DMS153 treated with DMSO at 0.1 percent for 48 hours (cell line): ENCODE results near the gene SLC25A25.
"Not testable (repeated sequence)": the region's sequence is repeated elsewhere in the genome, so short reads cannot be mapped to it uniquely, and the experiment has no call there.

Experiments used
- DNase-seq: peaks from one replicate; lab custom pipeline; 2025; ENCODE audit not compliant: unreplicated experiment; lab: John Stamatoyannopoulos, UW

The SLC25A25 gene

DNA sequence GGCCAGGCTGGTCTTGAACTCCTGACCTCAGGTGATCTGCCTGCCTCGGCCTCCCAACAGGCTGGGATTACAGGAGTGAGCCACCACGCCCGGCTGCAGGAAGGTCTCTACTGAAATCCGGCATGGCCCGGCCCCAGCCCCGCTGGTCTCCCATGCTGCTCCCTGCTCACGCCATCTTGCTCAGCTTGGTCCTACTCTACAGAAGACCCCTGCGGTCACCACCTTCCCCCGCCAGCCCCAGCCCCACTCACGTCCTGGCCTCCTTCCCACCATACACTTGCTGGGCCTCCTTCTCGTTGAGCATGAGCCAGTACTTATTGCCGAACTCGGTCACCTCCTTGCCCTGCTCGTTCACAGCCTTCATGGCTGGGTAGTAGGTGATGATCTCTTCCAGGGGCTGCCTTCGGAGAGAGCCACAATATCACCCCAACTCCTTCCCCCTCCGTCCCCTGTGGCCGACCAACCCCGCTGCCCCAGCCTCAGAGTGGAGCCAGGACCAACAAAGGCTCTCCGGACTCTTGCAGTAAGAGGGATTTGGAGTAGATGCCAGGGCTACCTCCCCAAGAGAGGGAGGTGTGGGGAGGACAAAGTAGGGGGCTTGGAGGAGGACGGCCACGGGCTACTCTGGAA is 55.5 kb downstream of the SLC25A25 start:
- DNase-seq: no peak

DNA sequence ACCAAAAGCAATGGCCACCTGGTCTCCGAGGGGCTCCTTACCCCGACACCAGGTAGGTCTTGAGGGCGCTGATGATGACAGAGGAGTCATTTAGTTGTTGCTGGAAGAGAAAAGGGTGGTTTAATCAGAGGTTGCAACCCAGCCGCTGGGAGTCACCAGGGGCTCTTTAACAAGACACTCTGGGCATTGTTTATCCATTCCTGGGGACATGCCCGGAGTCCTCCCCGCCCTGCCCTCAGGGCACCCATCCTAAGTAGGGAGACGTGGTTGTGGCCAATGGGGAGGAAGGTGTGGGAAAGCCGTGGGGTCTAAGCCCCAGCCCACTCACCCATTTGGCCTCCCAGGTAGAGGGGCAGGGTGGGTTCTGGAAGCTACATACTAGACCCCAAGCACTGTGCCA is 56.4 kb downstream of the SLC25A25 start:
- no peak for DNase-seq

GRCh38 chr9:128124873-128125579 is 57.0 kb downstream of the SLC25A25 start:
- DNase-seq: no peak

GRCh38 chr9:128125580-128126354 is 57.7 kb downstream of the SLC25A25 start:
- DNase-seq: no peak

DNA sequence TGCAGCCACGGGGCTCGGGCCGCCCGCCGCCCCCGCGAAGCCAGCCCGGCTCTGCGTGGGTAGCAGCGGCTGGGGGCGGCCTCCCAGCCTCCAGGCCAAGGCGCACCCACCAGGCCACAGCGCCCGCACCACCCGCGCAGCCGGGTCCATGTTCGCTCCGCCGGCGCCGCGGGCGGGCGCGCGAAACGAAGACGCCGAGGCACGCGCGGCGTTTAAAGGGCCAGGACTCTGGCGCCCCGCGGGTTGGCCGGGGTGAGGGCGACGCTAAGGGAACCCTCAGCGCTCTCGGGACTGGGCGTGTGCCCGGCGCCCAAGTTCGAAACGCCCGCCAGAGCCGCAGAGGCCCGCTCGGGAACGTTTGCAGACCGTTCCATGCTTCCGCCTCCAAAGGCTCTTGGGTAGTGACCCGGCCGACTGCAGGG is 59.5 kb downstream of the SLC25A25 start, which contains the start of gene PTGES2:
Gene PTGES2 (minus strand): TSS at position 162 of the 422 bp plus-strand sequence. CDS start 12 bp downstream, at position 150.
- peak; percentile 73 for DNase-seq

DNA sequence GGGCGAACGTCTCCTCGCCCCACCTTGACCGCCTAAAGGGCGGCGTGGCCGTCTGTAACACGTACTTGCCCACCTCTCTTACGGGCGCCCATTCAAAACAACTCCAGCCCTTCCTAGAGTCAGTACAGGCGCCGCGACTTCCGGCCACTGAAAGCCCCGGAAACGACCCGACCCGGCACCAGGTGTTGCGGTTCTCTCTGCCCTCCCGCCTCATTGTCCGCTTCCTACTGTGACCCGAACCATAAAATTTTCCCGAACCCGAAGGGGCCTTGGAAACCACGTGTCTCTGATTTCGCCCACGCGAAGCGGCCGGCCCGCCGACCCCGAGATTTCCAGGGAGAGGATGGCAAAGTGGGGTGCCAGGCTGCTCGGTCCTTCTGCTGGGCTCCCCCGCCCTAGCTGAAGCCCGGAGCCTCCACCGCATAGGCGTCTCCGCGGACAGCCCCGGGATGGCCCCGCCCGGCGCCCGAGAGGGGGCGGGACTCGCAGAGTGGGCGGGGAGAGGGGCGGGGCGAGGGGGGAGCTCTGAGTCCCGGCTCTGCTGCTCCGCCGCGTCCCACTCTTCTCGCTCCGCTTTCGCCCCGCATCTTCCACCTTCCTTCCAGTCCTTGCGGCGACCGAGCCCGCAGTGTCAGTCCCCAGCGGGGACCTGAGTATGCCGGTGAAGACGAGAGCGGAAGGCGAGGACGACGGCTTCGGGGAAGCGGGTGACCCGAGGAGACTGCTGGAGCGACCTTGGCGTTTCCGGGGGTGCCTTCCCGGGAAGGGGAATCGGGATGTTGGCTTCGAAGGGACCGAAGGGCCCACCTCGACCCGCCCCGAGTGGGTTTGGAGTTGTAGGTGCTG is 60.2 kb downstream of the SLC25A25 start:
- DNase-seq: peak; percentile 79

DNA sequence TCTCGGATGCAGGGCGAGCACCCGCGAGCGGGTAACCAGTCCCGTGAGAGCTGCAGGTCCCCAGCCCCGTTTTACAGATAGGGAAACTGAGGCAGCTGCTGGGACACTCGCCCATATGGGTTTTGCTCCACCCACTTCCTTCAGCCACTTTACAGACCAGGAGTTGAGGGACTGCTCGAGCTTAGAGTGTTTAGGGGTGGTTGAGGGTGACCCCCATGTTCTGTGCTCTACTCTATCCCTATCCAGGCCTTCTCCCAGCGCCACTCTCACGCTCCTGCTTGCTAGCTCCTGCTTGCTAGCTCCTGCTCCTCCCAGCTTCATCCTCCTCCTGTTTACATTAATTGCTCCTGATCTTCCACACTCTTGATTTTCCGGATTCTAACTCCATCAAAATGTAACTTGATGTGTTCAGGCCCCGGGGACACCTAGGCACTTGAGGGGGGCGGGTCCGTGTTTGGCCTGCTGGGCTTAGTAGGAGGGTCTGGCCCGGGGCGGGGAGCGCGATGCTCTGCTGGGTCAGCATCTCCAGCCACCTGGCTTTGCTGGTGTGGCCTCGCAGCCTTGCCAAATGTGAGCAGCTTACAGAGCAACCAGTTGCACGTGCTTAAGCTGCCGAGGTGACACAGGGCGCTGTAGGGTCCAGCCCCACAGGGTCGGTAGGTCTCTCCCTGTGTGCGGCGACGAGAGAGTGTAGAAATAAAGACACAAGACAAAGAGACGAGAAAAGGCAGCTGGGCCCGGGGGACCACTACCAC is 61.0 kb downstream of the SLC25A25 start:
- no peak for DNase-seq

GRCh38 chr9:128129976-128130590 is 62.1 kb downstream of the SLC25A25 start:
- not testable (repeated sequence) for DNase-seq

DNA sequence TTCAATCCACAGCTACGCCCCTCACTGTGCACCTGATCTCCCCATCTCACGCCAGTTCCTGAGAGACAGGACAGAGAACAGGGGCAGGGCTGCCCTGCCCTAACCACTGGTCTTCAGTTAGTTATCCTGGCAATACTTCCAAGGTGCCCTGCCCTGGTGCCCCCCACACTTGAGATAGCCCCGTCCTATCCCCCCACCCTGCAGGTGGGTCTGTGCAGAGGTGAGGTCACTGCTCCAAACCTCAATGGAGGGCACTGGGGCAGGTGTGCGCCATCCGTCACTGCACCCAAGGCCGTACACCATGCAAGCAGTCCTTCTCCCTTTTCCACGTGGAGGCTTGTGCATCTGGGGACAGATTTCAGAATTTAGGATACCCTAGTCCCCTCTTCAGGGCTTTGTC is 62.6 kb downstream of the SLC25A25 start:
- DNase-seq: not testable (repeated sequence)

DNA sequence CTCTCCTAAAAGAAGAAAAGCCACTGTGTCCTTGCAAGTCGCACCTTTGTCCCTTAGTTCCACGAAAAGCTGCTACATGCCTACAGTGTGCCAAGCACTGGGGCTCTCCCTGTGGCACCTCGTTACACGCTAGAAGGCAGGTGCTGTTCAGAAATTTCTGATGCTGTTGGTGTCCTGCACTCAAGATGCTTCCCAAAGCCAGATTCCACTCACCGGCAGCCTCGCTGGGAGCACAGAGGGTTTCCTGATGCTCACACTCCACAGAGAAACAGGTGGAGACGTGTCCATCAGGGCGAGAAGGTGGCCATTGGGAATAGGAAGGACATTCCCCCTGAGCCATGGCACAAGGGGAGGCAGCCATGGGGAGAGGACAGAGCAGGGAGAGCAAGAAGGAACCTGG is 63.3 kb downstream of the SLC25A25 start:
- DNase-seq: not testable (repeated sequence)

GRCh38 chr9:128132139-128132538 is 64.1 kb downstream of the SLC25A25 start:
- not testable (repeated sequence) for DNase-seq

GRCh38 chr9:128135561-128135960 is 67.5 kb downstream of the SLC25A25 start:
- DNase-seq: not testable (repeated sequence)

DNA sequence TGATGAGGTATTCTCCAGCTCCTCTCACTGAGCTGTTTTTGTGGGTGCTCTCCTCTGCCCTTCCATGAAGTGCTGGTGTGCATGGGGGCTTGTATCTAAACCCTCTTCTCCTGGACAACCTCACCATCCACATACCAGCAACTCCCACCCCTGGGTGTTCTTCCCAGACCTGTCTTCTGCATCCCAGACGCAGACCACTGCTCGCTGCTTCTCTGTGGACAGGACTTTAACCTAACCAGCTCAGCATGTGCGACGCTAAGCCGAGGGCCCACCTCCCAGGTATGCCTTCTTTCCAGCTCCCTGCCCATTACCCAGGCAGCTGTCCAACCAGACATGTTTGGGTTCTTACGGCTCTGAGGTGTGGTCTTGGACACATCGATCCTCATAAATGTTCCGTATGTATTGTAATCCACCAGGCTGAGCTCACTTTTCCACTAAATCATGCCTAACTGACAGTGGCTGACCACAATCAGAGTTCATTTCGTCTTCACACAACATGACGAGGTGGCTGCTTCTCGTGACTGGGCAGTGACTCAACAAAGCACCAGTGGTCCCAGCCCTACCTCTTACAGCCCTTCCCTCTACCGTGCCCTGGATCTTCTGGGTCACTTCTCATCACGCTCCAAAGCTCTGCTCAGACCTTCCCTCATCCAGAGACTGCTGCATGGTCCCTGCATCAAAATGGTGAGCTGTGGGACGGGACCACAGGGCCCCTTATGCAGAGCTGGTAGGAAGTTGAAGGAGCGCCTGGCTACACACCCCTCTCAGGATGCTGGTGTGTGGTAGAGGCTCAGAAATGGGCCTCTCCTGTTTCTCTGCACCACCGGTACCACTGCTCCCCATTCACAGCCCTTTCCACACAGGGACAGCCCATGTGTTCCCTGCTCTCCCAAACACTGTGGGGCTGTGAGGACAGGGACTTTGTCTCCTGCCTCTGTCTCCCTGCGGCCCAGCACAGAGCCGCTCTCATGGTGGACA is 69.1 kb downstream of the SLC25A25 start:
- DNase-seq: no peak

GRCh38 chr9:128138001-128138400 is 70.0 kb downstream of the SLC25A25 start:
- DNase-seq: no peak

GRCh38 chr9:128139621-128140020 is 71.6 kb downstream of the SLC25A25 start:
- no peak for DNase-seq

DNA sequence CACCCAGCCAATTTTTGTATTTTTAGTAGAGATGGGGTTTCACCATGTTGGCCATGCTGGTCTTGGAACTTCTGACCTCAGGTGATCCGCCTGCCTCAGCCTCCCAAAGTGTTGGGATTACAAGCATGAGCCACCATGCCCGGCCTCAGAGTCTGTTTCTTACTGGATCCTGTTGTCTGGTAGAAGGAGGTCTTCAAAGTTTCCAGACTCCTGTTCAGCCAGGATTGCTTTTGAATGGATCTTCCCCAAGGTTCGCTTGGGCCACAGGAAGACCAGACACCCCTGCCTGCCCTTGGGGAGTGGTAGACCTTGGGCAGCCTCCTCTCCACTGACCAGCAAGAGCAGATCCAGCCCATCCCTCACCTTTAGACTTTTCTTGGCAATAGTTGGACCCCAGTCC is 73.6 kb downstream of the SLC25A25 start:
- no peak for DNase-seq

DNA sequence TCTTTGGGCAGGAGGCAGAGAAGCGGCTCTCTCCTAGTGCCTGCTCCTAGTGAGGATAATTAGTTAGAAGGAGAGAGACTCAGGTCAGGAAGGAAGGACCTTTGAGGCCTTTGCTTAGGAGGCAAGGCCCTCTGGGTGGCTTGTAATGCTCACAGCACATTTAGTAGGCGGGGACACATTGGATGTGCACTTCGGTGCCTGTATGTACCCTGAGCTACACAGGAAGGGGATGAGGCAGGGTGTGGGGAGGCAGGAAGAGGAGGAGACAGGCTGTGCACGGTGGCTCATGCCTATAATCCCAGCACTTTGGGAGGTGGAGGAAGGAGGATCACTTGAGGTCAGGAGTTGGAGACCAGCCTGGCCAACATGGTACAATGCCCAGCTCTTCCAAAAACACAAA is 74.0 kb downstream of the SLC25A25 start:
- DNase-seq: no peak

DNA sequence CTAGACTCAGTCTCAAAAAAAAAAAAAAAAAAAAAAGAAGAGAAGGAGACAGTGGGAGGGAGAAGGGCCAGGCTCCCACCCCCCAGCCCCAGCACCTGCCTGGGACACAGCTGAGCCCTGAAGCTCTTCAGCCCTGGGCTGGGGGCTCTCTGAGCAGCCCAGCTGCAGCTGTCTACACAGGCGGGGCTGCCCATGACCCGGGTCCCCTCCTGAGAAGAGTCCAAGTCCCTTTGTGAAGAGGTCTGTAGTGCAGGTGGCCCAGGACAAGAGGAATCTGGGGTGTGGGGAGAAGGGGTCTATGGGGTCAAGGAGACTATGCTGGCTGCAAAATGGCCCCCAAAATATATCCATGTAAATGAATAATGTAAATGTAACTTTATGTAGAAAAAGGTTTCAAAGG is 74.6 kb downstream of the SLC25A25 start:
- no peak for DNase-seq
